H1 (cell line): ENCODE data around the gene BTBD18. TPM values are rescaled to one million over a fixed set of nuclear protein-coding genes. Genes with fewer than 3 reads are reported as not detected.

Experiments used
- CTCF ChIA-PET: fragments of 300-600 bp; sonication (Branson Sonifier 250); formaldehyde crosslinking; loops from one replicate; lab custom pipeline; 2021; ENCODE audit not compliant: partially characterized antibody; lab: Charles Lee
- POLR2A ChIA-PET: fragments of 300-600 bp; sonication (Branson Sonifier 250); formaldehyde crosslinking; loops from one replicate; lab custom pipeline; 2021; ENCODE audit warnings: inconsistent platforms; ENCODE audit not compliant: partially characterized antibody; lab: Charles Lee
- DNase-seq, 2 experiments: peaks; one replicate each; pipeline versions ENCODE4 v3.0.0 to v3.0.0-alpha.2; 2010 to 2022; ENCODE audit warnings: low spot score in 2 of 2, low read depth in 1 of 2, mixed read lengths in 1 of 2
- FAIRE-seq: peaks from 2 replicates; lab custom pipeline; 2011; peaks lifted over from hg19 to GRCh38; lab: Jason Lieb, UNC
- H2AFZ ChIP-seq: 2 replicates; pipeline ENCODE4 v1.8.1; 2012; ENCODE audit warnings: low read length, inconsistent platforms
- H2AK5ac ChIP-seq: 2 replicates; pipeline ENCODE4 v1.6.1; 2013; ENCODE audit warnings: low read depth, low read length
- H2BK120ac ChIP-seq: replicated peaks from 2 replicates; pipeline ENCODE3; 2013; ENCODE audit warnings: low read depth, low read length, inconsistent platforms
- H2BK12ac ChIP-seq: 2 replicates; pipeline ENCODE4 v1.6.1; 2013; ENCODE audit warnings: low read depth, low read length
- H2BK15ac ChIP-seq: 2 replicates; pipeline ENCODE4 v1.6.1; 2013; ENCODE audit warnings: low read length
- H2BK20ac ChIP-seq: 2 replicates; pipeline ENCODE4 v1.6.1; 2013; ENCODE audit warnings: low read length
- H2BK5ac ChIP-seq: 2 replicates; pipeline ENCODE4 v1.6.1; 2013; ENCODE audit warnings: low read depth, low read length
- H3K14ac ChIP-seq: 2 replicates; pipeline ENCODE4 v1.6.1; 2013; ENCODE audit warnings: inconsistent platforms; ENCODE audit not compliant: insufficient read length
- H3K18ac ChIP-seq: 2 replicates; pipeline ENCODE4 v1.6.1; 2013; ENCODE audit warnings: low read length; ENCODE audit errors: extremely low read depth
- H3K23ac ChIP-seq: 2 replicates; pipeline ENCODE4 v1.6.1; 2013; ENCODE audit warnings: inconsistent platforms; ENCODE audit not compliant: insufficient read length
- H3K23me2 ChIP-seq: 2 replicates; pipeline ENCODE4 v1.6.1; 2013; ENCODE audit warnings: low read depth, low read length
- H3K27ac ChIP-seq: 2 replicates; pipeline ENCODE4 v1.6.1; 2011; ENCODE audit warnings: low read depth, low read length, inconsistent platforms
- H3K27me3 ChIP-seq, 4 experiments: replicated peaks in 1 of 4; 1 replicate in 1 of 4; 2 replicates in 3 of 4; pipeline versions ENCODE4 v1.6.1 to v1.8.1; 2011 to 2013; ENCODE audit warnings: low read length in 3 of 4, mild to moderate bottlenecking in 3 of 4, inconsistent platforms in 2 of 4, mixed read lengths in 2 of 4, moderate library complexity in 1 of 4; ENCODE audit not compliant: control insufficient read depth in 3 of 4, insufficient read depth in 3 of 4; ENCODE audit errors: extremely low read depth in 1 of 4
- H3K36me3 ChIP-seq, 4 experiments: 2 replicates each; pipeline versions ENCODE4 v1.6.1 to v1.8.1; 2011 to 2013; ENCODE audit warnings: mild to moderate bottlenecking in 4 of 4, low read length in 3 of 4, moderate library complexity in 2 of 4, control low read depth in 1 of 4, inconsistent platforms in 1 of 4; ENCODE audit not compliant: insufficient read depth in 4 of 4, control insufficient read depth in 2 of 4
- H3K4ac ChIP-seq: replicated peaks from 2 replicates; pipeline ENCODE3; 2013; ENCODE audit warnings: low read length, low read depth, mixed read lengths, inconsistent platforms; ENCODE audit not compliant: insufficient read length
- H3K4me1 ChIP-seq, 4 experiments: replicated peaks in 1 of 4; 1 replicate in 1 of 4; 2 replicates in 3 of 4; pipeline versions ENCODE4 v1.6.1 to v1.8.1; 2011 to 2013; ENCODE audit warnings: low read length in 3 of 4, inconsistent platforms in 2 of 4, mixed read lengths in 1 of 4; ENCODE audit not compliant: insufficient read depth in 4 of 4, control insufficient read depth in 3 of 4
- H3K4me2 ChIP-seq, 2 experiments: 2 replicates each; pipeline versions ENCODE4 v1.6.1 to v1.8.1; 2011 to 2013; ENCODE audit warnings: low read depth in 2 of 2, low read length in 2 of 2, control low read depth in 1 of 2, inconsistent platforms in 1 of 2, mild to moderate bottlenecking in 1 of 2; ENCODE audit not compliant: insufficient read depth in 1 of 2
- H3K4me3 ChIP-seq, 4 experiments: fragments of 200-600, 300-600 bp in 1 of 4; sonication (generic), shearing (Covaris generic), sonication (Bioruptor Twin) in 1 of 4; 2 replicates each; pipeline versions ENCODE4 v1.5.1 to v1.8.1; 2011 to 2016; ENCODE audit warnings: low read length in 4 of 4, low read depth in 3 of 4, control low read depth in 2 of 4, inconsistent platforms in 2 of 4, mild to moderate bottlenecking in 2 of 4, mixed read lengths in 1 of 4, moderate library complexity in 1 of 4; ENCODE audit not compliant: insufficient read depth in 2 of 4; ENCODE audit errors: extremely low read depth in 1 of 4
- H3K56ac ChIP-seq: replicated peaks from 2 replicates; pipeline ENCODE3; 2013; ENCODE audit warnings: low read depth, mild to moderate bottlenecking, mixed read lengths, low read length, inconsistent platforms; ENCODE audit not compliant: insufficient read length
- H3K79me1 ChIP-seq: 2 replicates; pipeline ENCODE4 v1.6.1; 2013; ENCODE audit warnings: low read depth, low read length, control low read depth
- H3K79me2 ChIP-seq, 2 experiments: 2 replicates each; pipeline versions ENCODE4 v1.6.1 to v1.8.1; 2012 to 2013; ENCODE audit warnings: low read length in 2 of 2, mild to moderate bottlenecking in 2 of 2, inconsistent platforms in 1 of 2; ENCODE audit not compliant: insufficient read depth in 2 of 2, control insufficient read depth in 1 of 2
- H3K9ac ChIP-seq, 4 experiments: replicated peaks in 1 of 4; 1 replicate in 1 of 4; 2 replicates in 3 of 4; pipeline versions ENCODE4 v1.6.1 to v1.8.1; 2011 to 2013; ENCODE audit warnings: low read depth in 3 of 4, low read length in 3 of 4, control low read depth in 2 of 4, mild to moderate bottlenecking in 2 of 4, moderate library complexity in 2 of 4, inconsistent platforms in 1 of 4; ENCODE audit errors: extremely low read depth in 1 of 4
- H3K9me3 ChIP-seq, 2 experiments: 2 replicates each; pipeline versions ENCODE4 v1.6.1 to v1.8.1; 2012 to 2013; ENCODE audit warnings: mild to moderate bottlenecking in 2 of 2, moderate library complexity in 2 of 2, control low read depth in 1 of 2, inconsistent platforms in 1 of 2, low read depth in 1 of 2, low read length in 1 of 2, mixed read lengths in 1 of 2; ENCODE audit not compliant: insufficient read depth in 2 of 2
- H4K20me1 ChIP-seq, 2 experiments: replicated peaks in 1 of 2; 2 replicates each; pipeline versions ENCODE3 to v1.8.1; 2011 to 2013; ENCODE audit warnings: inconsistent platforms in 2 of 2, low read length in 2 of 2, mild to moderate bottlenecking in 1 of 2; ENCODE audit not compliant: insufficient read depth in 2 of 2, control insufficient read depth in 1 of 2
- H4K5ac ChIP-seq: 2 replicates; pipeline ENCODE4 v1.6.1; 2013; ENCODE audit warnings: low read length, low read depth, mixed read lengths, inconsistent platforms; ENCODE audit not compliant: insufficient read length
- H4K8ac ChIP-seq: 2 replicates; pipeline ENCODE4 v1.8.0; 2013; ENCODE audit warnings: mild to moderate bottlenecking, moderate library complexity, low read length, inconsistent platforms; ENCODE audit not compliant: insufficient read depth; ENCODE audit errors: extremely low read depth
- H4K91ac ChIP-seq: replicated peaks from 2 replicates; pipeline ENCODE3; 2013; ENCODE audit warnings: low read length, mixed read lengths, inconsistent platforms; ENCODE audit not compliant: insufficient read length
- BACH1 ChIP-seq: IDR thresholded peaks from 2 replicates; pipeline ENCODE4 v1.6.1; 2012; ENCODE audit warnings: low read length, improper control_type of control experiment
- CBX5 ChIP-seq: fragments of 300-800, 300-1000 bp; sonication (generic); IDR thresholded peaks from 2 replicates; pipeline ENCODE4 v1.7.1; 2016; ENCODE audit warnings: antibody characterized with exemption, low read length, low read depth
- RNF2 ChIP-seq: fragments of 200-900, 300-1000 bp; sonication (generic); IDR thresholded peaks from 2 replicates; pipeline ENCODE4 v1.7.1; 2016; ENCODE audit warnings: borderline replicate concordance, low read depth, mild to moderate bottlenecking, antibody characterized with exemption, low read length; ENCODE audit not compliant: poor library complexity, severe bottlenecking; ENCODE audit errors: missing control alignments
- SIN3A ChIP-seq, 2 experiments: IDR thresholded peaks in 1 of 2; conservative IDR thresholded peaks in 1 of 2; 2 replicates each; pipeline ENCODE4 v1.6.1; 2011 to 2012; ENCODE audit warnings: low read length in 2 of 2, improper control_type of control experiment in 1 of 2, low read depth in 1 of 2, mild to moderate bottlenecking in 1 of 2
- USF2 ChIP-seq: IDR thresholded peaks from 2 replicates; pipeline ENCODE4 v1.6.1; 2011; ENCODE audit warnings: low read length, improper control_type of control experiment
- WGBS, 2 experiments: shearing (Covaris generic) in 1 of 2; methylation state at CpG; one replicate each; pipeline versions ENCODE4 v1.1.6 to v1.1.7; 2013 to 2015; ENCODE audit warnings: low lambda C conversion rate in 2 of 2, mixed read lengths in 2 of 2, inconsistent platforms in 1 of 2, low coverage in 1 of 2, missing lambda C conversion rate in 1 of 2; ENCODE audit not compliant: insufficient replicate concordance in 2 of 2, insufficient coverage in 1 of 2, insufficient read length in 1 of 2; ENCODE audit errors: extremely low coverage in 1 of 2, missing lambda C conversion rate in 1 of 2; 5-methylcytosine and 5-hydroxymethylcytosine counted together
- polyA plus RNA-seq, 7 experiments: library from polyadenylated mRNA; depleted of rRNA in 3 of 7; stranded (reverse) in 5 of 7; unstranded in 2 of 7; fragments of >200 nt in 5 of 7; fragments of 200-250 nt in 2 of 7; gene quantifications; 1 replicate in 5 of 7; 2 replicates in 1 of 7; 4 replicates in 1 of 7; pipeline versions ENCODE4 v1.2.1 to v1.2.3, GENCODE V29; 2011 to 2013; ENCODE audit warnings: missing spikeins in 2 of 7, mixed read lengths in 2 of 7
- total RNA-seq: library from RNA; stranded (reverse); fragmentation: NEBNext Ultra II Directional; extraction: Animal tissue kit (Norgen Biotek cat#: 25700); gene quantifications from 2 replicates; pipeline ENCODE4 v1.2.1, GENCODE V29; 2021

Gene BTBD18
- total and polyA plus RNA-seq, 2 of the 8 experiments (the other 6 are each of a cell fraction or from before 2014, with no cell fraction given), result 0.03 TPM; not detected in 1

GRCh38 chr11:57699813-57700212 lies 51.8 kb downstream of the BTBD18 start:
- Histone ChIP-seq H2BK12ac (no peak overlapping the region), H3K14ac (no peak overlapping the region), H3K79me2 (no peaks in the 10 kb centered on the region), H3K56ac (no peak overlapping the region), H2AK5ac (no peak overlapping the region), H3K27me3 (no peaks in the 10 kb centered on the region), H2BK120ac (no peak overlapping the region), H3K4me2 (no peak overlapping the region), H4K8ac (no peak overlapping the region; the same call in 1 of the 2 replicates), H2BK15ac (no peak overlapping the region), H3K36me3 (peaks cover 25 to 71% (median 56%) of the 10 kb centered on the region in 4 experiments), H3K79me1 (no peaks in the 10 kb centered on the region), H3K23me2 (no peaks in the 10 kb centered on the region; the same call in 1 of the 2 replicates), H4K20me1 (no peaks in the 10 kb centered on the region), H4K91ac (no peak overlapping the region), H4K5ac (no peak overlapping the region), H3K4me3 (no peak overlapping the region), H3K4me1 (no peaks in the 10 kb centered on the region), H2BK5ac (no peak overlapping the region), H3K18ac (no peak overlapping the region), H3K27ac (no peak overlapping the region), H3K9ac (no peak overlapping the region), H3K4ac (no peak overlapping the region), H2BK20ac (no peak overlapping the region), H2AFZ (no peak overlapping the region), H3K23ac (no peak overlapping the region), H3K9me3 (no peaks in the 10 kb centered on the region)
- TF ChIP-seq RNF2, result no peak
- TF ChIP-seq USF2, result no peak
- TF ChIP-seq CBX5, result no peak
- no peak for TF ChIP-seq BACH1
- no peak for TF ChIP-seq SIN3A (conservative IDR thresholded peaks at IDR 0.05 in 1 of 2, IDR thresholded peaks at IDR 0.05 in 1 of 2; ENCODE audit: low read depth in 1 of 2, low read length in 2 of 2)
- FAIRE-seq (no peak), DNase-seq (peak in 1 of 2 experiments; percentile 46)
- ChIA-PET POLR2A (interaction anchor here (0.9 to 3.6 kb wide), 6 partner anchors 8 to 42 kb away, joined by 3 to 13 read pairs (median 8); partner anchors contain the start of genes MED19 and SELENOH), CTCF (interaction anchor here (0.8 to 1.7 kb wide), 5 partner anchors 10 to 245 kb away, joined by 3 to 6 read pairs (median 3); no protein-coding TSS in a partner anchor)
- 92% methylated on average over 10 of the region's 10 CpGs; no CpG with 5 or more reads in 1 of the 2 experiments for WGBS, 2 experiments
